Tibial nerve (tissue), 4 donors: ENCODE results near the gene PADI3. TPM values are rescaled to one million over a fixed set of nuclear protein-coding genes. Genes with fewer than 3 reads are reported as not detected.
"Not testable (repeated sequence)": the region's sequence is repeated elsewhere in the genome, so short reads cannot be mapped to it uniquely, and the experiment has no call there.

Experiments
- DNase-seq, 2 donors: peaks; one replicate each; pipeline ENCODE4 v3.0.0-alpha.2; 2019; ENCODE audit warnings: low spot score in 2 of 2
- H3K27ac ChIP-seq, 4 donors: fragments of 200-600 bp; sonication (generic) in 3 of 4; one replicate each; pipeline ENCODE4 v1.5.1; 2017 to 2019; ENCODE audit warnings: mild to moderate bottlenecking in 1 of 4
- H3K27me3 ChIP-seq, 2 donors: fragments of 200-600 bp; sonication (generic) in 1 of 2; one replicate each; pipeline versions ENCODE4 v1.5.1 to v1.6.0; 2017 to 2019
- H3K36me3 ChIP-seq, 3 donors: fragments of 200-600 bp; sonication (generic); one replicate each; pipeline ENCODE4 v1.5.1; 2018 to 2019
- H3K4me1 ChIP-seq, 4 donors: fragments of 200-600 bp; sonication (generic) in 3 of 4; one replicate each; pipeline ENCODE4 v1.5.1; 2017 to 2019
- H3K4me3 ChIP-seq, 4 donors: fragments of 200-600 bp; sonication (generic) in 3 of 4; one replicate each; pipeline ENCODE4 v1.5.1; 2017 to 2019; ENCODE audit warnings: mild to moderate bottlenecking in 1 of 4, moderate library complexity in 1 of 4
- H3K9me3 ChIP-seq, 4 donors: fragments of 200-600 bp; sonication (generic) in 3 of 4; one replicate each; pipeline ENCODE4 v1.5.1; 2017 to 2019
- EP300 ChIP-seq, 2 donors: sonication (generic); formaldehyde crosslinking; IDR thresholded peaks; one replicate each; pipeline ENCODE4 v1.6.1; 2017; ENCODE audit warnings: antibody characterized with exemption in 2 of 2, mild to moderate bottlenecking in 1 of 2
- POLR2A ChIP-seq, 2 donors: fragments of 450-650 bp; IDR thresholded peaks; one replicate each; pipeline ENCODE4 v1.6.1; 2017; ENCODE audit warnings: antibody characterized with exemption in 2 of 2, mild to moderate bottlenecking in 2 of 2, moderate library complexity in 2 of 2
- WGBS, 2 donors: methylation state at CpG; one replicate each; pipeline ENCODE4 v1.1.5; 2018; 5-methylcytosine and 5-hydroxymethylcytosine counted together
- total RNA-seq, 4 donors: library from RNA; depleted of rRNA; stranded (reverse); fragments of >200 nt; gene quantifications; one replicate each; pipeline ENCODE4 v1.1.0, GENCODE V29; 2016
- TF ChIP-seq, protein P1 (sequence below), 5 experiments: fragments of 200-600 bp in 3 of 5; fragments of 450-650 bp in 2 of 5; sonication (generic) in 3 of 5; IDR thresholded peaks; one replicate each; pipeline ENCODE4 v1.5.1; 2016 to 2019; ENCODE audit warnings: antibody characterized with exemption in 5 of 5, mild to moderate bottlenecking in 3 of 5, moderate library complexity in 2 of 5

Gene PADI3
- total RNA-seq, 4 donors from 2014 or later, result not detected

DNA sequence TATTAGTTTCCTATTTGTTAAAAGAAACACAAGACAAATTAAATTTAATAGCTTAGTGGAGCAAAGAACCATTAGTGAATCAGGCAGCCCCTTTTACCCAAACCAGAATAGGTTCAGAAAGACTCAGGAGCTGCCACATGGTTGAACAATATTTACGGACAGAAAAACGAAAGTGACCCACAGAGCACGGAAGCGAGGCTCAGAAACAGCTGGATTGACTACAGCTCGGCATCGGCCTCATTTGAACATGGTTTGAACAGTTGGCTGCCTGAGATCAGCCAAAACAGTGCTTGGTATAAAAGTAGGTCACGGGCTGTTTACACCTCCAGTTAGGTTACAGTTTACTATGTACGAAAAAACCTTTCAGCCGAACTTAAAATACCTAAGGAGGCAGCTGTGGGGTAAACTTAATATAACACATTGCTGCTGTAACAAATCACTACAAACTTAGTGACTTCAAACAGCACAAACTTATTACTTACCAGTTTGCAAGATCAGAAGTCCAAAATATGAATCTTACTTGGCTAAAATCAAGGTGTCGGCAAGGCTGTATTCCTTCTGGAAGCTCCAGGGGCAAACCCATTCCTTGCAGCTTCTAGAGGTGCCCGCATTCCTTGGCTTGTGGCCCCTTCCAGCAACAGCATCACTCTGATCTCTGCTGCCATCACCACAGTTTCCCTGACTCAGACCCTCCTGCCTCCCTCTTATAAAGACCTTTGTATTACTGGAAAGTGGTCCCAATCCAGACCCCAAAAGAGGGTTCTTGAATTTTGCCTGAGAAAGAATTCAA lies 70.9 kb downstream of the PADI3 start:
- H3K9me3 ChIP-seq, result peaks cover 0 to 14% (median 0%) of the 10 kb centered on the region in 4 donors
- 87 to 93% methylated on average over 11 of the region's 11 CpGs for WGBS, 2 donors
- TF ChIP-seq EP300 (IDR thresholded peaks at IDR 0.05) (no peak), POLR2A (IDR thresholded peaks at IDR 0.05) (no peak)
- TF ChIP-seq, protein P1, sequence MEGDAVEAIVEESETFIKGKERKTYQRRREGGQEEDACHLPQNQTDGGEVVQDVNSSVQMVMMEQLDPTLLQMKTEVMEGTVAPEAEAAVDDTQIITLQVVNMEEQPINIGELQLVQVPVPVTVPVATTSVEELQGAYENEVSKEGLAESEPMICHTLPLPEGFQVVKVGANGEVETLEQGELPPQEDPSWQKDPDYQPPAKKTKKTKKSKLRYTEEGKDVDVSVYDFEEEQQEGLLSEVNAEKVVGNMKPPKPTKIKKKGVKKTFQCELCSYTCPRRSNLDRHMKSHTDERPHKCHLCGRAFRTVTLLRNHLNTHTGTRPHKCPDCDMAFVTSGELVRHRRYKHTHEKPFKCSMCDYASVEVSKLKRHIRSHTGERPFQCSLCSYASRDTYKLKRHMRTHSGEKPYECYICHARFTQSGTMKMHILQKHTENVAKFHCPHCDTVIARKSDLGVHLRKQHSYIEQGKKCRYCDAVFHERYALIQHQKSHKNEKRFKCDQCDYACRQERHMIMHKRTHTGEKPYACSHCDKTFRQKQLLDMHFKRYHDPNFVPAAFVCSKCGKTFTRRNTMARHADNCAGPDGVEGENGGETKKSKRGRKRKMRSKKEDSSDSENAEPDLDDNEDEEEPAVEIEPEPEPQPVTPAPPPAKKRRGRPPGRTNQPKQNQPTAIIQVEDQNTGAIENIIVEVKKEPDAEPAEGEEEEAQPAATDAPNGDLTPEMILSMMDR (IDR thresholded peaks at IDR 0.05), result no peak
- no peak overlapping the region for H3K27ac ChIP-seq
- no peak for DNase-seq
- H3K4me3 ChIP-seq, result no peak overlapping the region
- H3K36me3 ChIP-seq, result no peaks in the 10 kb centered on the region
- no peaks in the 10 kb centered on the region for H3K27me3 ChIP-seq
- H3K4me1 ChIP-seq, result no peaks in the 10 kb centered on the region

DNA sequence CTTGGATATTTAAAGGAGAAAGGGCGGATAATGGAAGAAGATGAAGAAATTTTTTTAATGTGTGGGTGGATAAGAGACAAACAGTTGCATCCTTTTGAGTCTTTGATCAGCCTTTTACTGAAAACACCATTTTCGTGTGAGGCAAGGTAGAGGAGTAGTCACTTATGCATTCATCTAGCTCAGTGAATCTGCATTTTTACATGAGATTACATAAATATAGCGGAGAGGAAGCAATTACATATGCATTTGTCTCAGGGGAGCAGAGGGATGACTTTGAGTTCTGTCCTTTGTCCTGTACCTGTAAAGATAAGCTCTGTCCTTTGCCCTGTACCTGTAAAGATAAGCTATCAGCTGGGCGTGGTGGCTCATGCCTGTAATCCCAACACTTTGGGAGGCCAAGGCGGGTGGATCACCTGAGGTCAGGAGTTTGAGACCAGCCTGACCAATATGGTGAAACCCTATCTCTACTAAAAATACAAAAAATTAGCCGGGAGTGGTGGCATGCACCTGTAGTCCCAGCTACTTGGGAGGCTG lies 73.0 kb downstream of the PADI3 start:
- not testable (repeated sequence) for H3K27me3 ChIP-seq, H3K27ac ChIP-seq, H3K4me1 ChIP-seq, DNase-seq, H3K4me3 ChIP-seq, H3K36me3 ChIP-seq
- peaks cover 0 to 14% (median 0%) of the 10 kb centered on the region in 4 donors for H3K9me3 ChIP-seq
- WGBS, 2 donors, result 80 to 87% methylated on average over 6 of the region's 6 CpGs

DNA sequence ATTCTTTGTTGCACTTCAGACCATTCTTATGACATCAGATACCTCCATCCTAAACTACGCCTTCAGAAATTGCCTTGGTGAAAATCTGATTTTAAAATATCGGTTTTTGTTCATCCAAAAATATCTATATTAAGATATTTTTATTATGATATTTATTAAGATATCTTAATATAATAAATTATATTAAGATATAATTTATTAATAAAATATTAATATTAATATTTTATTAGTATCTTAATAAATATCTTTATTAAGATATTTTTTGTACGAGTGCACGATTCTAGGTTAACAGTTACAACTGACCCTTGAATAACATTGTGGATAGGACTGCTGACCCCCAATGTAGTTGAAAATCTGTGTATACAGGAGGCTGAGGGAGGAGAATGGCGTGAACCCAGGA lies 80.0 kb downstream of the PADI3 start:
- Histone ChIP-seq H3K4me1 (no peaks in the 10 kb centered on the region), H3K36me3 (no peaks in the 10 kb centered on the region), H3K4me3 (no peak overlapping the region), H3K27me3 (peaks cover 0 to 6% of the 10 kb centered on the region in 2 donors), H3K9me3 (peaks cover 0 to 11% (median 0%) of the 10 kb centered on the region in 4 donors), H3K27ac (no peak overlapping the region)
- TF ChIP-seq, protein P1 (IDR thresholded peaks at IDR 0.05), result no peak
- TF ChIP-seq EP300 (IDR thresholded peaks at IDR 0.05) (no peak), POLR2A (IDR thresholded peaks at IDR 0.05) (no peak)
- WGBS, 2 donors, result 74 to 84% methylated on average over 5 of the region's 5 CpGs
- DNase-seq, result no peak

DNA sequence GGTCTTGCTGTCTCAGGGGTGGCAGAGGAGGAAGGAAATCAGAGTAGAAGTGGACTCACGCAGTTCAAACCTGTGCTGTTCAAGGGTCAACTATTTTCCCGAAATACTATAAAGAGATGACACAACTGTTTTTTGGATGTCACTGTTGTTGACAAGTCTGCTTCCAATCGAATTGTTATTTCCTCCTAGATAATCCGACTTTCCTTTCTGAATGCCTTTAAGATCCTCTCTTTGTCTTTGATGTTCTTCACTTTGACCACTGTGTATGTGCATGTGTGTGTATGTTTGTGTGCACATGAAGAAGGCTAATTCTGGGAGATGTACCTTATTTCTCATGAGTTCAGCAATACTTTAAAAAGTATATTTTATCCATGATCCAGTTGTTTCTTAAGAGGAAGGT lies 80.7 kb downstream of the PADI3 start:
- 77 to 89% methylated on average over 4 of the region's 4 CpGs for WGBS, 2 donors

DNA sequence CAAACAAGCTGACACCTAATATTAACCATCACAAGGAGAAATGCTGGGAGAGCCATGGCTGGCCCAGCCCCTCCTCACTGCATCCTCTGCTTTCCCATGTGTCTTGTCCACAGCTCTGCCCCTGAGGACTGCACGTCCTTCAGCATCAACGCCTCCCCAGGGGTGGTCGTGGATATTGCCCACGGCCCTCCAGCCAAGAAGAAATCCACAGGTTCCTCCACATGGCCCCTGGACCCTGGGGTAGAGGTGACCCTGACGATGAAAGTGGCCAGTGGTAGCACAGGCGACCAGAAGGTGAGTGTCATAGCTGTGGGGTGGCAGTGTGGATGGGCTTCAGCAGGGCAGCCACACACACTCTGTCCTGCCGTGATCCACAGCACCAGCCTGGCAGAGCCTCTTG lies 82.0 kb downstream of the PADI3 start:
- Histone ChIP-seq H3K4me3 (no peak overlapping the region), H3K9me3 (peaks cover 0 to 11% (median 0%) of the 10 kb centered on the region in 4 donors), H3K27ac (no peak overlapping the region), H3K4me1 (no peaks in the 10 kb centered on the region), H3K36me3 (no peaks in the 10 kb centered on the region), H3K27me3 (peaks cover 0 to 8% of the 10 kb centered on the region in 2 donors)
- DNase-seq, result no peak
- TF ChIP-seq POLR2A (IDR thresholded peaks at IDR 0.05) (no peak), EP300 (IDR thresholded peaks at IDR 0.05) (no peak)
- TF ChIP-seq, protein P1 (IDR thresholded peaks at IDR 0.05), result no peak
- 76 to 83% methylated on average over 7 of the region's 7 CpGs for WGBS, 2 donors

More for the DNA sequence above, 80.7 kb downstream of the PADI3 start:
- peaks cover 0 to 11% (median 0%) of the 10 kb centered on the region in 4 donors for H3K9me3 ChIP-seq
- peaks cover 0 to 6% of the 10 kb centered on the region in 2 donors for H3K27me3 ChIP-seq
- no peak overlapping the region for H3K4me3 ChIP-seq
- no peak for DNase-seq
- H3K36me3 ChIP-seq, result no peaks in the 10 kb centered on the region
- no peak overlapping the region for H3K27ac ChIP-seq
- TF ChIP-seq, protein P1 (IDR thresholded peaks at IDR 0.05), result no peak
- TF ChIP-seq EP300 (IDR thresholded peaks at IDR 0.05) (no peak), POLR2A (IDR thresholded peaks at IDR 0.05) (no peak)
- H3K4me1 ChIP-seq, result no peaks in the 10 kb centered on the region
